Testis (tissue), 2 donors: ENCODE measurements around the gene HSDL1.

ENCODE experiments used
- CTCF ChIP-seq, 3 experiments: fragments of 450-650 bp in 2 of 3; fragments of 200-600 bp in 1 of 3; sonication (generic) in 1 of 3; IDR thresholded peaks; one replicate each; pipeline ENCODE4 v1.5.1; 2016 to 2019; ENCODE audit warnings: antibody characterized with exemption in 3 of 3, mild to moderate bottlenecking in 2 of 3, moderate library complexity in 1 of 3
- POLR2A ChIP-seq: fragments of 450-650 bp; IDR thresholded peaks from one replicate; pipeline ENCODE4 v1.6.1; 2017; ENCODE audit warnings: antibody characterized with exemption, mild to moderate bottlenecking, moderate library complexity

DNA sequence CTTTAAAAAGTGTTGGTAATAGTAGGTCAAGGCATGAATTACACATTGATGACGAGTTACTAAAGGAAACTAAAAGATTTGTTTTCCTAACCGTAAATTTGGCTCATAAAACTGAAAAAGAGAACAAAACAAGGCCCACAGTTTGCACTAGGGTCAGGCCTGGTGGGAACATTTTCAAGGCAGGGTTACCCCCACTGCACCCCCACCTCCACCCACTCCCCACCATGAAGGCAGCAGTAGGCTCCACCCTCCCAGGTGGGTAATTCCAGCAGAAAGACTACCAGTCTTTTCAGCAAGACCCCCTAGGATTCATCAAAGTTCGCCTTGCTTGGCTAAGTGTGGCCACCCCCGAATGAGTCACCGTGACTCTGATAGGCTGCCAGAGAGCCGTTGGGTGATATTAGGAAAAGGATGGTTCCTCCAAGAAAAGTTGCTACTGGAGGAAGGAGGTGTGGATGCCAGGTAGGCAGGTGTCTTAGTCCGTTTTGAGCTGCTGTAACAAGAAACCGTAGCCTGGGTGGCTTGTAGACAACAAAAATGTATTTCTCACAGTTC, 8.8 kb upstream of the HSDL1 start:
- TF ChIP-seq CTCF (IDR thresholded peaks at IDR 0.05) = no peak
- TF ChIP-seq POLR2A = no peak
